IMR-90 (cell line): ENCODE results near the gene CALD1. TPM values are rescaled to one million over a fixed set of nuclear protein-coding genes. Genes with fewer than 3 reads are reported as not detected.

Source experiments
- ATAC-seq: fragments of 200-7000 bp; cut with Tn5 transposase; 2 replicates; pipeline ENCODE4 v1.9.1; 2020; ENCODE audit warnings: low read depth, mild to moderate bottlenecking, moderate library complexity
- BruUV-seq: library from RNA; stranded (reverse); fragments of 400-500 nt; replicated peaks from 2 replicates; lab custom pipeline; 2021; lab: Mats Ljungman, UMichigan
- CTCF ChIA-PET: fragments of 300-600 bp; formaldehyde crosslinking; extraction: SDS; loops from one replicate; lab custom pipeline; 2021; ENCODE audit warnings: antibody characterized with exemption; lab: Yijun Ruan, JAX
- POLR2A ChIA-PET: fragments of 300-600 bp; sonication (Branson Sonifier 250); formaldehyde crosslinking; loops from one replicate; lab custom pipeline; 2022; ENCODE audit warnings: antibody characterized with exemption; ENCODE audit not compliant: unreplicated experiment; lab: Charles Lee
- DNase-seq: peaks from one replicate; pipeline ENCODE4 v3.0.0; 2013
- H2AFZ ChIP-seq: replicated peaks from 2 replicates; pipeline ENCODE3; 2013; ENCODE audit warnings: low read length, mild to moderate bottlenecking; ENCODE audit not compliant: poor library complexity
- H2AK5ac ChIP-seq: 2 replicates; pipeline ENCODE4 v1.6.1; 2013; ENCODE audit warnings: low read depth, low read length, inconsistent platforms
- H2AK9ac ChIP-seq: replicated peaks from 2 replicates; pipeline ENCODE3; 2013; ENCODE audit warnings: mild to moderate bottlenecking, low read depth, low read length, moderate library complexity; ENCODE audit not compliant: poor library complexity
- H2BK120ac ChIP-seq: 2 replicates; pipeline ENCODE4 v1.6.1; 2013; ENCODE audit warnings: low read depth, low read length, inconsistent platforms
- H2BK15ac ChIP-seq: 3 replicates; pipeline ENCODE4 v1.6.1; 2013; ENCODE audit warnings: low read depth, low read length, inconsistent platforms
- H2BK20ac ChIP-seq: 2 replicates; pipeline ENCODE4 v1.6.1; 2013; ENCODE audit warnings: low read depth, mild to moderate bottlenecking, inconsistent platforms, low read length, moderate library complexity
- H2BK5ac ChIP-seq: 2 replicates; pipeline ENCODE4 v1.6.1; 2013; ENCODE audit warnings: mild to moderate bottlenecking, low read depth, low read length, inconsistent platforms; ENCODE audit not compliant: poor library complexity, severe bottlenecking
- H3K14ac ChIP-seq: replicated peaks from 2 replicates; pipeline ENCODE4 v1.6.1; 2013; ENCODE audit warnings: low read depth, low read length, inconsistent platforms
- H3K18ac ChIP-seq: 2 replicates; pipeline ENCODE4 v1.6.1; 2013; ENCODE audit warnings: low read depth, low read length, control low read depth
- H3K23ac ChIP-seq: 2 replicates; pipeline ENCODE4 v1.6.1; 2013; ENCODE audit warnings: low read depth, low read length, inconsistent platforms
- H3K27ac ChIP-seq: 2 replicates; pipeline ENCODE4 v1.5.1; 2013; ENCODE audit warnings: mild to moderate bottlenecking, control low read depth, low read length; ENCODE audit not compliant: insufficient read depth
- H3K27me3 ChIP-seq: 2 replicates; pipeline ENCODE4 v1.6.1; 2013; ENCODE audit warnings: low read length; ENCODE audit not compliant: control insufficient read depth, insufficient read depth
- H3K36me3 ChIP-seq: 2 replicates; pipeline ENCODE4 v1.6.1; 2013; ENCODE audit warnings: low read length, mixed read lengths; ENCODE audit not compliant: control insufficient read depth, insufficient read depth
- H3K4ac ChIP-seq: 2 replicates; pipeline ENCODE4 v1.6.1; 2013; ENCODE audit warnings: low read depth, low read length, inconsistent platforms
- H3K4me1 ChIP-seq: 2 replicates; pipeline ENCODE4 v1.6.1; 2013; ENCODE audit warnings: low read length, mixed read lengths; ENCODE audit not compliant: control insufficient read depth, insufficient read depth
- H3K4me2 ChIP-seq: 2 replicates; pipeline ENCODE4 v1.6.1; 2013; ENCODE audit warnings: low read depth, mild to moderate bottlenecking, control low read depth, low read length, moderate library complexity
- H3K4me3 ChIP-seq: 2 replicates; pipeline ENCODE4 v1.5.1; 2013; ENCODE audit warnings: low read depth, mild to moderate bottlenecking, control low read depth, low read length, moderate library complexity; ENCODE audit not compliant: insufficient read depth
- H3K56ac ChIP-seq: 2 replicates; pipeline ENCODE4 v1.6.1; 2013; ENCODE audit warnings: low read length, inconsistent platforms; ENCODE audit not compliant: insufficient read depth; ENCODE audit errors: extremely low read depth
- H3K79me1 ChIP-seq, 2 experiments: 2 replicates each; pipeline ENCODE4 v1.6.1; 2013; ENCODE audit warnings: low read length in 2 of 2, inconsistent platforms in 1 of 2, low read depth in 1 of 2
- H3K9ac ChIP-seq: 2 replicates; pipeline ENCODE4 v1.6.1; 2013; ENCODE audit warnings: low read depth, low read length, control low read depth
- H3K9me1 ChIP-seq: 2 replicates; pipeline ENCODE4 v1.6.1; 2013; ENCODE audit warnings: low read length, inconsistent platforms; ENCODE audit not compliant: insufficient read depth
- H3K9me3 ChIP-seq: 2 replicates; pipeline ENCODE4 v1.6.1; 2013; ENCODE audit warnings: low read length; ENCODE audit not compliant: control insufficient read depth, insufficient read depth
- H4K20me1 ChIP-seq: 2 replicates; pipeline ENCODE4 v1.6.1; 2013; ENCODE audit warnings: low read length, inconsistent platforms; ENCODE audit not compliant: insufficient read depth
- H4K5ac ChIP-seq: 2 replicates; pipeline ENCODE4 v1.6.1; 2013; ENCODE audit warnings: mild to moderate bottlenecking, low read depth, low read length, control low read depth
- H4K8ac ChIP-seq, 2 experiments: 2 replicates each; pipeline ENCODE4 v1.6.1; 2013; ENCODE audit warnings: low read depth in 2 of 2, low read length in 2 of 2, control low read depth in 1 of 2, inconsistent platforms in 1 of 2
- H4K91ac ChIP-seq: 2 replicates; pipeline ENCODE4 v1.6.1; 2013; ENCODE audit warnings: low read depth, low read length, inconsistent platforms; ENCODE audit not compliant: insufficient read depth
- BHLHE40 ChIP-seq: fragments of 150-350 bp; IDR thresholded peaks from 2 replicates; pipeline ENCODE4 v1.6.1; 2016; ENCODE audit warnings: mild to moderate bottlenecking, low read depth, low read length
- CEBPB ChIP-seq: IDR thresholded peaks from 2 replicates; pipeline ENCODE4 v1.6.1; 2012; ENCODE audit warnings: low read depth, low read length, improper control_type of control experiment
- CHD1 ChIP-seq: IDR thresholded peaks from 2 replicates; pipeline ENCODE4 v1.6.1; 2012; ENCODE audit warnings: low read depth, low read length, improper control_type of control experiment
- FOS ChIP-seq: fragments of 150-350 bp; IDR thresholded peaks from 2 replicates; pipeline ENCODE4 v1.6.1; 2016; ENCODE audit warnings: low read depth, low read length
- MAFK ChIP-seq: IDR thresholded peaks from 2 replicates; pipeline ENCODE4 v1.6.1; 2012; ENCODE audit warnings: low read depth, low read length, improper control_type of control experiment
- MAZ ChIP-seq: IDR thresholded peaks from 2 replicates; pipeline ENCODE4 v1.6.1; 2012; ENCODE audit warnings: low read depth, mild to moderate bottlenecking, low read length, improper control_type of control experiment, moderate library complexity, borderline replicate concordance
- MXI1 ChIP-seq: IDR thresholded peaks from 2 replicates; pipeline ENCODE4 v1.6.1; 2012; ENCODE audit warnings: low read depth, mild to moderate bottlenecking, low read length, moderate library complexity, borderline replicate concordance
- NFE2L2 ChIP-seq: fragments of 150-350 bp; IDR thresholded peaks from 2 replicates; pipeline ENCODE4 v1.6.1; 2016; ENCODE audit warnings: low read depth, mild to moderate bottlenecking, low read length
- POLR2A ChIP-seq: IDR thresholded peaks from 2 replicates; pipeline ENCODE4 v1.6.1; 2012; ENCODE audit warnings: mild to moderate bottlenecking, low read depth, low read length
- RAD21 ChIP-seq: IDR thresholded peaks from 2 replicates; pipeline ENCODE4 v1.6.1; 2012; ENCODE audit warnings: low read length, improper control_type of control experiment
- RCOR1 ChIP-seq: IDR thresholded peaks from 2 replicates; pipeline ENCODE4 v1.6.1; 2012; ENCODE audit warnings: mild to moderate bottlenecking, low read length, improper control_type of control experiment; ENCODE audit not compliant: insufficient replicate concordance
- RFX5 ChIP-seq: IDR thresholded peaks from 2 replicates; pipeline ENCODE4 v1.8.0; 2012; ENCODE audit warnings: low read depth, mild to moderate bottlenecking, low read length, moderate library complexity
- SMC3 ChIP-seq: fragments of 150-350 bp; IDR thresholded peaks from 2 replicates; pipeline ENCODE4 v1.6.1; 2016; ENCODE audit warnings: low read depth, mild to moderate bottlenecking, antibody characterized with exemption, low read length, moderate library complexity
- WGBS, 2 experiments: methylation state at CpG; one replicate each; pipeline versions ENCODE4 v1.1.5 to v1.1.7; 2013; ENCODE audit warnings: missing lambda C conversion rate in 2 of 2; ENCODE audit not compliant: insufficient read length in 1 of 2; ENCODE audit errors: extremely low coverage in 2 of 2; 5-methylcytosine and 5-hydroxymethylcytosine counted together
- dilution Hi-C: fragments of 300-500 bp; cut with HindIII; formaldehyde crosslinking; loops from one replicate; pipeline ENCODE4 v1.14.3; 2018; ENCODE audit warnings: low sequenced_read_pairs; ENCODE audit not compliant: unreplicated experiment
- in situ Hi-C: fragments of 300-500 bp; cut with MboI; formaldehyde crosslinking; loops from 3 replicates; pipeline ENCODE4 v1.14.3; 2019; ENCODE audit warnings: low sequenced_read_pairs, inconsistent platforms, mixed read lengths
- intact Hi-C: fragments of 100-400 bp; cut with micrococcal nuclease; formaldehyde crosslinking; loops from 2 replicates; pipeline ENCODE4 v1.10.0; 2022
- polyA plus RNA-seq, 3 experiments: library from polyadenylated mRNA; depleted of rRNA; stranded (reverse); fragments of >200 nt; gene quantifications; 2 replicates each; pipeline ENCODE4 v1.2.3, GENCODE V29; 2012; ENCODE audit warnings: low replicate concordance in 1 of 3
- total RNA-seq: library from RNA; depleted of rRNA; stranded (reverse); fragments of >200 nt; gene quantifications from 2 replicates; pipeline ENCODE4 v1.2.3, GENCODE V29; 2012
- TF ChIP-seq, protein P1 (sequence below): fragments of 150-350 bp; IDR thresholded peaks from 2 replicates; pipeline ENCODE4 v1.6.1; 2016; ENCODE audit warnings: low read depth, mild to moderate bottlenecking, low read length, moderate library complexity, borderline replicate concordance
- TF ChIP-seq, protein P2 (sequence below): conservative IDR thresholded peaks from 2 replicates; pipeline ENCODE4 v1.5.1; 2012; ENCODE audit warnings: mild to moderate bottlenecking, low read depth, low read length, improper control_type of control experiment
- TF ChIP-seq, protein P3 (sequence below): fragments of 150-350 bp; IDR thresholded peaks from 2 replicates; pipeline ENCODE4 v1.6.1; 2017; ENCODE audit warnings: mild to moderate bottlenecking, antibody characterized with exemption, low read length, low read depth

CALD1 gene
- total and polyA plus RNA-seq, 2 of the 4 experiments (the other 2 are of a cell fraction), result 375 to 487 TPM

DNA sequence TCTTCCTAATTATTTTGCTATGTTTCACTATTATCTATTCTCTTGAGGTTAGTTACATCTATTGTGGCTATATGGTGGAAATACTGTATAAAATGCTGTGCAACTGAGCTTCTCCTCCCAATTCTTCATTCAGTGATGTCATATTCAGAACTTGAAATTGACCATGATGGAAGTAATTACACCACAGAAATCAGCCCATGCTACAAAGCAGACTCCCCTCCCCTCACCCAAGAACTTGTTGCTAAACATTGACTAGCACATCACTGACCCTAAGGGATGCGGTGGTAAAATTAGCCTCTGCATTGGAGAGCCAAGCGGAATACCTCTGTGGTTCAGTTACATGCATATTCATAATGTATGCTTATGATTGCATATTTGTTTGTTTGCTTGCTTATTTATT is 8.8 kb downstream of the CALD1 start:
- H2BK120ac ChIP-seq, result no peak overlapping the region
- no peak overlapping the region for H3K4ac ChIP-seq
- H2BK20ac ChIP-seq, result no peak overlapping the region
- no peak overlapping the region for H4K91ac ChIP-seq
- no peak overlapping the region for H3K9ac ChIP-seq
- no peaks in the 10 kb centered on the region for H3K9me3 ChIP-seq
- H2BK15ac ChIP-seq, result no peak overlapping the region
- H3K79me1 ChIP-seq, result peaks cover 0 to 73% of the 10 kb centered on the region in 2 experiments; a peak in 2 of 4 replicates
- no peak overlapping the region for H3K4me2 ChIP-seq
- intact Hi-C loops, result loop anchor here (5.0 kb wide), 1 partner anchor 164 kb away; no protein-coding TSS in a partner anchor
- no peak overlapping the region for H4K8ac ChIP-seq
- no peak for TF ChIP-seq CEBPB
- TF ChIP-seq, protein P1, sequence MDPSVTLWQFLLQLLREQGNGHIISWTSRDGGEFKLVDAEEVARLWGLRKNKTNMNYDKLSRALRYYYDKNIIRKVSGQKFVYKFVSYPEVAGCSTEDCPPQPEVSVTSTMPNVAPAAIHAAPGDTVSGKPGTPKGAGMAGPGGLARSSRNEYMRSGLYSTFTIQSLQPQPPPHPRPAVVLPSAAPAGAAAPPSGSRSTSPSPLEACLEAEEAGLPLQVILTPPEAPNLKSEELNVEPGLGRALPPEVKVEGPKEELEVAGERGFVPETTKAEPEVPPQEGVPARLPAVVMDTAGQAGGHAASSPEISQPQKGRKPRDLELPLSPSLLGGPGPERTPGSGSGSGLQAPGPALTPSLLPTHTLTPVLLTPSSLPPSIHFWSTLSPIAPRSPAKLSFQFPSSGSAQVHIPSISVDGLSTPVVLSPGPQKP, result no peak
- TF ChIP-seq SMC3, result no peak
- TF ChIP-seq MAFK, result no peak
- TF ChIP-seq RCOR1, result no peak
- TF ChIP-seq FOS, result no peak
- no peak for TF ChIP-seq RAD21
- TF ChIP-seq, protein P2, sequence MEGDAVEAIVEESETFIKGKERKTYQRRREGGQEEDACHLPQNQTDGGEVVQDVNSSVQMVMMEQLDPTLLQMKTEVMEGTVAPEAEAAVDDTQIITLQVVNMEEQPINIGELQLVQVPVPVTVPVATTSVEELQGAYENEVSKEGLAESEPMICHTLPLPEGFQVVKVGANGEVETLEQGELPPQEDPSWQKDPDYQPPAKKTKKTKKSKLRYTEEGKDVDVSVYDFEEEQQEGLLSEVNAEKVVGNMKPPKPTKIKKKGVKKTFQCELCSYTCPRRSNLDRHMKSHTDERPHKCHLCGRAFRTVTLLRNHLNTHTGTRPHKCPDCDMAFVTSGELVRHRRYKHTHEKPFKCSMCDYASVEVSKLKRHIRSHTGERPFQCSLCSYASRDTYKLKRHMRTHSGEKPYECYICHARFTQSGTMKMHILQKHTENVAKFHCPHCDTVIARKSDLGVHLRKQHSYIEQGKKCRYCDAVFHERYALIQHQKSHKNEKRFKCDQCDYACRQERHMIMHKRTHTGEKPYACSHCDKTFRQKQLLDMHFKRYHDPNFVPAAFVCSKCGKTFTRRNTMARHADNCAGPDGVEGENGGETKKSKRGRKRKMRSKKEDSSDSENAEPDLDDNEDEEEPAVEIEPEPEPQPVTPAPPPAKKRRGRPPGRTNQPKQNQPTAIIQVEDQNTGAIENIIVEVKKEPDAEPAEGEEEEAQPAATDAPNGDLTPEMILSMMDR, result no peak
- no peak for TF ChIP-seq MXI1
- no peak for TF ChIP-seq MAZ
- no peak; the same call in 1 of the 2 replicates for TF ChIP-seq POLR2A
- TF ChIP-seq BHLHE40, result no peak
- TF ChIP-seq, protein P3, sequence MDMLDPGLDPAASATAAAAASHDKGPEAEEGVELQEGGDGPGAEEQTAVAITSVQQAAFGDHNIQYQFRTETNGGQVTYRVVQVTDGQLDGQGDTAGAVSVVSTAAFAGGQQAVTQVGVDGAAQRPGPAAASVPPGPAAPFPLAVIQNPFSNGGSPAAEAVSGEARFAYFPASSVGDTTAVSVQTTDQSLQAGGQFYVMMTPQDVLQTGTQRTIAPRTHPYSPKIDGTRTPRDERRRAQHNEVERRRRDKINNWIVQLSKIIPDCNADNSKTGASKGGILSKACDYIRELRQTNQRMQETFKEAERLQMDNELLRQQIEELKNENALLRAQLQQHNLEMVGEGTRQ, result no peak
- TF ChIP-seq CHD1, result no peak
- no peak for TF ChIP-seq RFX5
- no peak for TF ChIP-seq NFE2L2
- DNase-seq (no peak), ATAC-seq (no peak)
- H3K18ac ChIP-seq, result no peak overlapping the region
- peaks cover 26% of the 10 kb centered on the region for H3K9me1 ChIP-seq
- BruUV-seq, result no TSS peak
- dilution Hi-C loops, result no loop called here
- in situ Hi-C loops, result no loop called here
- H3K23ac ChIP-seq, result no peak overlapping the region
- CTCF ChIA-PET, result interaction anchor here (1.3 to 1.8 kb wide), 2 partner anchors 45 to 63 kb away, joined by 3 to 5 read pairs; no protein-coding TSS in a partner anchor
- H3K56ac ChIP-seq, result no peak overlapping the region
- peaks cover 25% of the 10 kb centered on the region for H3K4me1 ChIP-seq
- no peak overlapping the region for H3K27ac ChIP-seq
- no peak overlapping the region for H3K4me3 ChIP-seq
- H3K14ac ChIP-seq, result no peak overlapping the region
- H2AFZ ChIP-seq, result no peak overlapping the region
- H4K20me1 ChIP-seq, result peaks cover 100% of the 10 kb centered on the region
- peaks cover 25% of the 10 kb centered on the region for H3K36me3 ChIP-seq
- no peak overlapping the region for H2AK5ac ChIP-seq
- no peaks in the 10 kb centered on the region for H3K27me3 ChIP-seq
- no CpG with 5 or more reads among the region's 2 CpGs for WGBS, 2 experiments
- POLR2A ChIA-PET, result no interaction called here
- no peak overlapping the region for H2AK9ac ChIP-seq
- no peak overlapping the region for H4K5ac ChIP-seq
- peak overlapping the region; percentile 31 for H2BK5ac ChIP-seq
